ENCODE results near the gene CTNND2.
A peak's percentile ranks its signal among the peaks of the same experiment; 100 is the strongest.

CTNND2 gene

GRCh38 chr5:11770310-11770709 is 133.9 kb downstream of the CTNND2 start:
- DNase-seq (ENCODE audit: low read depth), result no peak

- no peak for DNase-seq (ENCODE audit: low read depth)
Observed at GRCh38 chr5:11760934-11761603, 143.2 kb downstream of the CTNND2 start.

- no peak for DNase-seq (ENCODE audit: low read depth)
Observed at GRCh38 chr5:11758321-11758720, 145.9 kb downstream of the CTNND2 start.

GRCh38 chr5:11757661-11758060 is 146.6 kb downstream of the CTNND2 start:
- DNase-seq (ENCODE audit: low read depth), result no peak

- no peak for DNase-seq (ENCODE audit: low read depth)
Observed at GRCh38 chr5:11737010-11737409, 167.2 kb downstream of the CTNND2 start.

- no peak for DNase-seq (ENCODE audit: low read depth)
Observed at GRCh38 chr5:11734369-11734768, 169.9 kb downstream of the CTNND2 start.

GRCh38 chr5:11733840-11734192 is 170.4 kb downstream of the CTNND2 start:
- DNase-seq (ENCODE audit: low read depth), result no peak

- DNase-seq (ENCODE audit: low read depth), result no peak
Observed at GRCh38 chr5:11733185-11733839, 170.9 kb downstream of the CTNND2 start.

GRCh38 chr5:11724940-11725339 is 179.3 kb downstream of the CTNND2 start:
- DNase-seq (ENCODE audit: low read depth), result no peak

- DNase-seq (ENCODE audit: low read depth), result peak; percentile 15
Observed at GRCh38 chr5:11719888-11720481, 184.3 kb downstream of the CTNND2 start.

GRCh38 chr5:11715461-11716196 is 188.6 kb downstream of the CTNND2 start:
- no peak for DNase-seq (ENCODE audit: low read depth)

- DNase-seq (ENCODE audit: low read depth), result no peak
Observed at GRCh38 chr5:11711932-11712331, 192.3 kb downstream of the CTNND2 start.

GRCh38 chr5:11709021-11709420 is 195.2 kb downstream of the CTNND2 start:
- no peak for DNase-seq (ENCODE audit: low read depth)

- no peak for DNase-seq (ENCODE audit: low read depth)
Observed at GRCh38 chr5:11704916-11705315, 199.3 kb downstream of the CTNND2 start.

- DNase-seq (ENCODE audit: low read depth), result no peak
Observed at GRCh38 chr5:11700391-11700790, 203.9 kb downstream of the CTNND2 start.

- DNase-seq (ENCODE audit: low read depth), result no peak
Observed at GRCh38 chr5:11692636-11693035, 211.6 kb downstream of the CTNND2 start.

GRCh38 chr5:11687498-11687897 is 216.7 kb downstream of the CTNND2 start:
- no peak for DNase-seq (ENCODE audit: low read depth)

GRCh38 chr5:11684607-11685006 is 219.6 kb downstream of the CTNND2 start:
- DNase-seq (ENCODE audit: low read depth), result no peak

- no peak for DNase-seq (ENCODE audit: low read depth)
Observed at GRCh38 chr5:11683666-11684065, 220.6 kb downstream of the CTNND2 start.

- DNase-seq (ENCODE audit: low read depth), result no peak
Observed at GRCh38 chr5:11681796-11682195, 222.4 kb downstream of the CTNND2 start.

- DNase-seq (ENCODE audit: low read depth), result no peak
Observed at GRCh38 chr5:11679676-11680075, 224.6 kb downstream of the CTNND2 start.

GRCh38 chr5:11675184-11675583 is 229.1 kb downstream of the CTNND2 start:
- DNase-seq (ENCODE audit: low read depth), result no peak

All from HS-27A (cell line).